Neural cell (in vitro differentiated cells): ENCODE data around the gene CEACAM3.

Experiments
- CTCF ChIP-seq: fragments of 450-650 bp; IDR thresholded peaks from 2 replicates; pipeline ENCODE4 v1.5.1; 2014; ENCODE audit warnings: antibody characterized with exemption, mild to moderate bottlenecking, moderate library complexity; ENCODE audit not compliant: poor library complexity, severe bottlenecking
- EP300 ChIP-seq: fragments of 450-650 bp; conservative IDR thresholded peaks from 2 replicates; pipeline ENCODE4 v1.6.1; 2014; ENCODE audit warnings: antibody characterized with exemption, mild to moderate bottlenecking, moderate library complexity; ENCODE audit not compliant: poor library complexity, severe bottlenecking
- EZH2 ChIP-seq: fragments of 200-600, 300-800 bp; shearing (Covaris generic), sonication (generic); IDR thresholded peaks from 2 replicates; pipeline ENCODE4 v1.6.1; 2014; ENCODE audit warnings: antibody characterized with exemption, low read length, borderline replicate concordance, mild to moderate bottlenecking; ENCODE audit not compliant: insufficient read depth, poor library complexity, severe bottlenecking
- MXI1 ChIP-seq: fragments of 450-650 bp; conservative IDR thresholded peaks from 2 replicates; pipeline ENCODE4 v1.6.1; 2014; ENCODE audit warnings: antibody characterized with exemption, mild to moderate bottlenecking; ENCODE audit not compliant: poor library complexity, severe bottlenecking
- POLR2AphosphoS5 ChIP-seq: IDR thresholded peaks from 2 replicates; pipeline ENCODE4 v1.6.1; 2012
- RAD21 ChIP-seq: fragments of 450-650 bp; conservative IDR thresholded peaks from 2 replicates; pipeline ENCODE4 v1.6.1; 2014; ENCODE audit warnings: antibody characterized with exemption, mild to moderate bottlenecking, moderate library complexity
- REST ChIP-seq: IDR thresholded peaks from 2 replicates; pipeline ENCODE4 v1.6.1; 2012; ENCODE audit warnings: borderline replicate concordance
- SMC3 ChIP-seq: fragments of 450-650 bp; conservative IDR thresholded peaks from 2 replicates; pipeline ENCODE4 v1.6.1; 2014; ENCODE audit warnings: antibody characterized with exemption, mild to moderate bottlenecking, moderate library complexity; ENCODE audit not compliant: poor library complexity
- TAF1 ChIP-seq: IDR thresholded peaks from 2 replicates; pipeline ENCODE4 v1.6.1; 2012; ENCODE audit warnings: low read depth

- TF ChIP-seq EZH2: no peak
- no peak for TF ChIP-seq EP300
- TF ChIP-seq CTCF: no peak
- no peak for TF ChIP-seq POLR2AphosphoS5
- no peak for TF ChIP-seq SMC3
- TF ChIP-seq RAD21: no peak
- no peak for TF ChIP-seq MXI1
- TF ChIP-seq REST: no peak
- no peak for TF ChIP-seq TAF1
Measured at GRCh38 chr19:41813911-41814310, 17.5 kb downstream of the CEACAM3 start.
